ENCODE measurements around the gene DOHH.
A peak's percentile ranks its signal among the peaks of the same experiment; 100 is the strongest.

Gene DOHH

GRCh38 chr19:3501780-3502179, 1.3 kb upstream of the DOHH start:
- DNase-seq (ENCODE audit: low spot score): no peak

GRCh38 chr19:3499738-3500428, 591 bp downstream of the DOHH start:
- DNase-seq (ENCODE audit: low spot score): no peak

GRCh38 chr19:3497757-3498520, 2.5 kb downstream of the DOHH start:
- DNase-seq (ENCODE audit: low spot score): no peak

- no peak for DNase-seq (ENCODE audit: low spot score)
Observed at GRCh38 chr19:3496392-3497273, 3.8 kb downstream of the DOHH start.

GRCh38 chr19:3494559-3494958, 5.9 kb downstream of the DOHH start:
- DNase-seq (ENCODE audit: low spot score): peak; percentile 56

- DNase-seq (ENCODE audit: low spot score): peak; percentile 30
Observed at GRCh38 chr19:3494051-3494450, 6.4 kb downstream of the DOHH start.

- DNase-seq (ENCODE audit: low spot score): no peak
Observed at GRCh38 chr19:3493651-3494050, 6.8 kb downstream of the DOHH start.

- no peak for DNase-seq (ENCODE audit: low spot score)
Observed at GRCh38 chr19:3492919-3493318, 7.6 kb downstream of the DOHH start.

DNA sequence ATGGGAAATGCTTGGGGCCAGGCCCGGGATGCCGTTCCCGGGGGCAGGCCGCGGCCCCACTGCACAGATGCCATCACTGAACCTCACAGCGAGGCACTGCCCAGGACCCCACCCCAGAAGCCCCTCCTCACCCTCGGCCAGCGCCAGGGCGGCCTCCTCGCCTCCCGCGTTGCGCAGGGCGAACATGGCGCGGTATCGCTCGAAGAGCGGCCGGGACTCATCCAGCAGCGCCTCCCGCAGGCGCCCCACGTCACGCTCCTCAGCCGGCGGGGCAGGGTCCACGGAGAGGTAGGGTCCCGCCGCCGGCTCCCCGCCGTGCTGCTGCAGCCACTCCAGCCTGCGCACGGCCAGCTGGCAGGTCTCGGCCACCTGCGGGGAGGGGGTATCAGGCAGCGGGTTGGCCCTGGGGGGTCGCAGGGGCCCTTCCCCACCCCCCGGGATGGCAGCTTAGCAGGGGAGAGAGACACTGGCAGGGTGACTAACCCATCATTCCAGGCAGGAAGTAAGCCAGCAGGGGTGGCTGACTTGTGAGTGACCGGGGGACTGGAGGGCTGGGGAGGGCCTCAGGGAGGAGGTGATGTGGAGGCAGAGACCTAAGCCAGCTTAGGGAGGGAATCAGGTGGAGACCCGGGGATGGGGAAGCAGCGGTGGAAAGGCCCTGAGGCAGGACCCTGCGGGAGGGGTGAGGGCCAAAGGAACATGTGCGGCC, 8.2 kb downstream of the DOHH start:
- no peak for DNase-seq (ENCODE audit: low spot score)

DNA sequence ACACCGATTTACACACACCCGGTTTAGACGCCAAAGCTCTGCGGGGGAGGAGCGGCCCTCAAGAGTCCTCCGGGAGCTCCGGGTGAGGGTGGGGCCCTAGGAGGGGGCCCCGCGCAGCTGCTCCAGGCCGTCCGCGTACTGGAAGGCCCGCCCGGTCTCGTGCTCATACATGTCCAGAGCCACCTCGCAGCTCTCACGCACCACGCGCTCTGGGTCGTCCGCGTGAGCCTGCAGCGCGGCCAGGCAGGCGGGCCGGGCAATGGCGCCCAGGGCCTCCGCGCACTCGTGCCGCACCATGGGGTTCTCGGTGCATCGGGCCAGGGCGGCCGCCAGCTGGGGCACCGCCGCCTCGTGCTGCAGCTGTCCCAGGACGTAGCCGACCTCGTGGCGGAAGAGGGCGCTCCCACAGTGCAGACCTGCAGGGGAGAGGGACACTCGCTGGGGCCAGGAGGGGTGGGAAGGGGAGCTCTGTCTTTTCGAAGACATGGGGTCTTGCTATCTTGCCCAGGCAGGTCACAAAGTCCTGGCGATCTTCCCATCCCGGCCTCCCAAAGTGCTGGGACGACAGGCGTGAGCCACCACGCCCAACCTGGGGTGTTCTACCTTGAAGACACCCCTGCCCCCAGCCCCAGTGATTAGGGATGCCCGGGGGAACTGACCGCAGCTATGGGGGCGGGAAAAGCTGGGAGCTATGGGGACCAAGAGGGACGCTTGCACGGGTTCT, 8.9 kb downstream of the DOHH start:
- DNase-seq (ENCODE audit: low spot score): no peak

DNA sequence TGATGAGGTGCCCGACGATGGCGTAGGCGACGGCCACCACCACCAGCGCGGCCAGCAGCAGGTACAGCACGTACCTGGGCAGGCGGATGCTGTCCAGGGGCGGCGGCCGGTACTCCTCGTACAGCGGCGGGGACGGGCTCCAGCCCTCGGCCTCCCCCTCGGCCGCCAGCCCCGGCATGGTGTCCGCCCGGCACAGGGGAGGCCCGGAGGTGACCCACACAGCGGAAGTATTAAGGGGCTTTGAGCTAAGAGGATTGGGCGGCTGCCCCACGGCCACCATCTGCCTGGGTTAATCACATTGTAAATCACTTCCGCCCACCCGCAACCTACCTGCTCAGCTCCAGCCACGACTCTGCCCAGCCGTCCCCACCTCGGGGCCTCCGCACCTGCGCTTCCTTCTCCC, 17.2 kb downstream of the DOHH start, which contains the start of gene SMIM44:
SMIM44 (minus strand) TSS at position 216 of the 403 bp plus-strand sequence; CDS start at position 178, 38 bp downstream.
- DNase-seq (ENCODE audit: low spot score): no peak

GRCh38 chr19:3482507-3483225, 17.8 kb downstream of the DOHH start:
- no peak for DNase-seq (ENCODE audit: low spot score)

GRCh38 chr19:3481241-3482090, 19.0 kb downstream of the DOHH start:
- no peak for DNase-seq (ENCODE audit: low spot score)

- no peak for DNase-seq (ENCODE audit: low spot score)
Observed at GRCh38 chr19:3480383-3481091, 19.9 kb downstream of the DOHH start, which contains the start of gene SMIM24. Gene SMIM24 (minus strand): TSS chr19:3480525. CDS start chr19:3480463, 62 bp downstream.

GRCh38 chr19:3479834-3480215, 20.6 kb downstream of the DOHH start:
- no peak for DNase-seq (ENCODE audit: low spot score)

GRCh38 chr19:3479177-3479833, 21.2 kb downstream of the DOHH start:
- peak; percentile 29 for DNase-seq (ENCODE audit: low spot score)

DNA sequence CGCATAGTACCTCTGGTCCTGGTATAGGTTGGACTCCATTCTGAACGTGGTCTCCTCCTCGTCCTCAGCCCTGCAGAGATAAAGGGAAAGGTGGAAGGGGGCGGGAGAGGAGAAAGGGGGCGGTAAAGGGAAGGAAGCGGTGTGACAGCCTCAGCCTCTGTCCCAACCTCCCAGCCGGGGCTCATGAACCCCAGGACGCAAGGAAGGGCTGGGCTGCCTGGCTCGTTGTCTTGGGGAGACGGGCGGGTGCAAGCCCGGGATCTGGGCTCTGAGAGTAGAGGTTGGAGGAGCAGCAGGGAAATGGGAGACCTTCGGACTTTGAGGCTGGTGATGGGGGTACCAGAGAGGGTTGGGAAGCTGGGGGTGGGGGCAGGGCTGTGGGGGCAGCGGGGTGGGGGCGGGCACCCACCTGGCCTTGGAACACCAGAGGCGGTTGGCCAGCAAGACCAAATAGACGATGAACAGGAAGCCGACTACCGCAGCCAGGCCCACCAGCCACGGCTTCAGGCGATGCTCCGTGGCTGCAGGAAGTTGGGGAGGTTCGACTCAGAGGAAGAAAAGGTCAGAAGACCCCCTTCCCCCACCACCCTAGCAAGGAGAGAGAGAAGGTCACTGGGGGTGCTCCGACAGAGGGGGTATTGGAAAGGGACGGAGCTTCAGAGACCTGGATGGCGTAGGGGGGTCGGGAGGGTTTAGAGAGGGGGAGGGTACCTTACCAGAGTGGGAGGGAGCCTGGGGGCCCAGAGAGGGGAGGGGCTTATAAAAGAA, 21.9 kb downstream of the DOHH start:
- no peak for DNase-seq (ENCODE audit: low spot score)
